H9 (cell line): Measurements from ENCODE around the gene CRABP1. TPM values are rescaled to one million over a fixed set of nuclear protein-coding genes. Genes with fewer than 3 reads are reported as not detected.
A peak's percentile ranks its signal among the peaks of the same experiment; 100 is the strongest.

ENCODE experiments used
- DNase-seq: peaks from one replicate; pipeline ENCODE4 v3.0.0-alpha.2; 2017
- H2AFZ ChIP-seq: one replicate; pipeline ENCODE4 v1.6.1; 2013; ENCODE audit warnings: mild to moderate bottlenecking, low read length, control low read depth, moderate library complexity
- H2AK5ac ChIP-seq: 2 replicates; pipeline ENCODE4 v1.6.1; 2013; ENCODE audit warnings: low read length, control low read depth, mixed read lengths; ENCODE audit not compliant: insufficient read length
- H2BK120ac ChIP-seq: one replicate; pipeline ENCODE4 v1.6.1; 2013; ENCODE audit warnings: low read depth, mild to moderate bottlenecking, low read length, control low read depth, inconsistent platforms; ENCODE audit not compliant: poor library complexity, severe bottlenecking
- H2BK12ac ChIP-seq: 2 replicates; pipeline ENCODE4 v1.6.1; 2013; ENCODE audit warnings: low read length, control low read depth, mixed read lengths, low read depth; ENCODE audit not compliant: insufficient read length
- H2BK15ac ChIP-seq: 2 replicates; pipeline ENCODE4 v1.6.1; 2013; ENCODE audit warnings: low read depth, low read length, control low read depth
- H2BK20ac ChIP-seq: one replicate; pipeline ENCODE4 v1.6.1; 2013; ENCODE audit warnings: low read depth, mild to moderate bottlenecking, low read length, control low read depth, inconsistent platforms; ENCODE audit not compliant: poor library complexity, severe bottlenecking
- H2BK5ac ChIP-seq: 2 replicates; pipeline ENCODE4 v1.6.1; 2013; ENCODE audit warnings: low read length, control low read depth, mixed read lengths; ENCODE audit not compliant: insufficient read length
- H3K14ac ChIP-seq: 2 replicates; pipeline ENCODE4 v1.6.1; 2013; ENCODE audit warnings: low read length, control low read depth; ENCODE audit not compliant: insufficient read depth
- H3K18ac ChIP-seq: 2 replicates; pipeline ENCODE4 v1.6.1; 2013; ENCODE audit warnings: low read depth, mild to moderate bottlenecking, mixed read lengths, low read length, control low read depth; ENCODE audit not compliant: insufficient read length
- H3K23ac ChIP-seq: 2 replicates; pipeline ENCODE4 v1.6.1; 2013; ENCODE audit warnings: low read length, control low read depth, mixed read lengths, low read depth; ENCODE audit not compliant: insufficient read length
- H3K23me2 ChIP-seq: 2 replicates; pipeline ENCODE4 v1.6.1; 2013; ENCODE audit warnings: low read depth, mild to moderate bottlenecking, mixed read lengths, low read length, control low read depth; ENCODE audit not compliant: insufficient read length, poor library complexity, severe bottlenecking
- H3K27ac ChIP-seq: 2 replicates; pipeline ENCODE4 v1.5.1; 2013; ENCODE audit warnings: low read length, control low read depth, mixed read lengths, low read depth; ENCODE audit not compliant: insufficient read length
- H3K27me3 ChIP-seq: 2 replicates; pipeline ENCODE4 v1.6.1; 2013; ENCODE audit warnings: low read length, control low read depth, inconsistent platforms; ENCODE audit not compliant: insufficient read depth
- H3K4ac ChIP-seq: 2 replicates; pipeline ENCODE4 v1.6.1; 2013; ENCODE audit warnings: low read depth, mild to moderate bottlenecking, control low read depth, inconsistent platforms, low read length, moderate library complexity
- H3K4me1 ChIP-seq: 2 replicates; pipeline ENCODE4 v1.6.1; 2013; ENCODE audit warnings: low read length, control low read depth, inconsistent platforms; ENCODE audit not compliant: insufficient read depth
- H3K4me2 ChIP-seq: 2 replicates; pipeline ENCODE4 v1.6.1; 2013; ENCODE audit warnings: low read length, control low read depth, mixed read lengths; ENCODE audit not compliant: insufficient read length, insufficient read depth
- H3K56ac ChIP-seq: 2 replicates; pipeline ENCODE4 v1.6.1; 2013; ENCODE audit warnings: low read depth, mild to moderate bottlenecking, mixed read lengths, low read length, control low read depth; ENCODE audit not compliant: insufficient read length
- H3K79me1 ChIP-seq: 2 replicates; pipeline ENCODE4 v1.6.1; 2013; ENCODE audit warnings: low read depth, mild to moderate bottlenecking, moderate library complexity, low read length, control low read depth, inconsistent platforms; ENCODE audit not compliant: insufficient read depth, poor library complexity, severe bottlenecking
- H3K79me2 ChIP-seq: 2 replicates; pipeline ENCODE4 v1.6.1; 2013; ENCODE audit warnings: low read length, control low read depth, inconsistent platforms; ENCODE audit not compliant: insufficient read depth
- H3K9ac ChIP-seq: 2 replicates; pipeline ENCODE4 v1.6.1; 2013; ENCODE audit warnings: low read length, control low read depth, mixed read lengths; ENCODE audit not compliant: insufficient read length; ENCODE audit errors: extremely low read depth
- H3K9me3 ChIP-seq: one replicate; pipeline ENCODE4 v1.6.1; 2013; ENCODE audit warnings: low read depth, low read length, inconsistent platforms; ENCODE audit not compliant: control insufficient read depth
- H3T11ph ChIP-seq: one replicate; pipeline ENCODE4 v1.6.1; 2013; ENCODE audit warnings: mild to moderate bottlenecking, low read length, control low read depth, inconsistent platforms
- H4K20me1 ChIP-seq: one replicate; pipeline ENCODE4 v1.6.1; 2013; ENCODE audit not compliant: control insufficient read depth, insufficient read length, insufficient read depth
- H4K5ac ChIP-seq: 2 replicates; pipeline ENCODE4 v1.6.1; 2013; ENCODE audit warnings: low read depth, mild to moderate bottlenecking, mixed read lengths, low read length, control low read depth; ENCODE audit not compliant: insufficient read length
- H4K8ac ChIP-seq: replicated peaks from 2 replicates; pipeline ENCODE4 v1.6.1; 2013; ENCODE audit warnings: low read length, control low read depth, mixed read lengths, low read depth; ENCODE audit not compliant: insufficient read length
- H4K91ac ChIP-seq: 2 replicates; pipeline ENCODE4 v1.6.1; 2013; ENCODE audit warnings: low read depth, mild to moderate bottlenecking, moderate library complexity, mixed read lengths, low read length, control low read depth; ENCODE audit not compliant: insufficient read length
- H3K27ac Mint-ChIP-seq, 3 experiments: 2 replicates in 2 of 3; 3 replicates in 1 of 3; pipeline ENCODE4 v1.8.0; 2020 to 2021; ENCODE audit warnings: mixed read lengths in 3 of 3, mild to moderate bottlenecking in 1 of 3, moderate library complexity in 1 of 3
- H3K27me3 Mint-ChIP-seq: 2 replicates; pipeline ENCODE4 v1.8.0; 2021; ENCODE audit warnings: low read depth, mild to moderate bottlenecking, moderate library complexity, mixed read lengths
- H3K36me3 Mint-ChIP-seq, 3 experiments: 2 replicates in 2 of 3; 3 replicates in 1 of 3; pipeline ENCODE4 v1.8.0; 2020 to 2021; ENCODE audit warnings: low read depth in 3 of 3, mixed read lengths in 3 of 3; ENCODE audit not compliant: insufficient read depth in 1 of 3
- H3K4me1 Mint-ChIP-seq, 2 experiments: 2 replicates each; pipeline ENCODE4 v1.8.0; 2020; ENCODE audit warnings: mixed read lengths in 2 of 2
- H3K4me3 Mint-ChIP-seq, 2 experiments: 2 replicates in 1 of 2; 3 replicates in 1 of 2; pipeline ENCODE4 v1.8.0; 2020 to 2021; ENCODE audit warnings: mild to moderate bottlenecking in 2 of 2, mixed read lengths in 2 of 2, moderate library complexity in 1 of 2
- H3K9me3 Mint-ChIP-seq, 2 experiments: 2 replicates in 1 of 2; 3 replicates in 1 of 2; pipeline ENCODE4 v1.8.0; 2020; ENCODE audit warnings: mild to moderate bottlenecking in 2 of 2, mixed read lengths in 2 of 2, moderate library complexity in 1 of 2
- WGBS: extraction: QIAGEN DNeasy Blood & Tissue Kit; methylation state at CpG from one replicate; pipeline ENCODE4 v1.1.7; 2013; ENCODE audit warnings: missing lambda C conversion rate, low lambda C conversion rate, mixed read lengths; ENCODE audit not compliant: insufficient read length; ENCODE audit errors: extremely low coverage; 5-methylcytosine and 5-hydroxymethylcytosine counted together
- total RNA-seq: library from RNA; stranded (reverse); gene quantifications from 2 replicates; pipeline ENCODE4 v1.2.1, GENCODE V29; 2021
- TF ChIP-seq, protein P1 (sequence below): fragments of 200-600 bp; sonication (generic); conservative IDR thresholded peaks from 3 replicates; pipeline ENCODE4 v1.8.0; 2021; ENCODE audit warnings: antibody characterized with exemption, mild to moderate bottlenecking

CRABP1 gene
- total RNA-seq, 1 experiment from 2014 or later = 93.1 TPM

DNA sequence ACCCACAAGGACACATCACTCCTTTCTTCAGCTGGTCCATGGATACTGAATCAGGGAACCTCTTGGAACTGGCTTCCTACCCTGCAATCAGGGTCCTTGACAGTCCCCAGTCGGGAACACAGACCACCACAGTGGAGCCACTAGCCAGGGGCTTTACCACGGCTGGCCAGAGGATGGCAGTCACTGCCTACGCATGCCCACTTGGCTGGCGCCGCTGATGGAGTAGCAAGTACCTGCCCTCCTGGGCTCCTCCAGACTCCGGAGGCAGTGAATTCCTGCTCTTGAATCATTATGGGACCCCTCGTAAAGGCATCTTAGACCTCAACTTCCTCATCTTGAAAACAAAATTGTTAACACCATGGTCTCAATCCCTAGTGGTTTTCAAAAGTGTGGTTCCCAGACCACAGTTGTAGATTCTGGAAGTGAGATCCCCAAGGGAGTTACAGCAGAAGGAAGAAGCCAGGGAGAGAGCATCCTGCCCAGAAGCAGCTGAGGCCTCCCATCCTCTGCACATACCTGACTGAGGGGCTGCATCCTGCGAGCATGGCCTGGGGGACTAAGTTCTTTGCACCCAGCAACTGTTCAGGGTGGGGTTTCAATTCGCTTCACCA lies 31.6 kb upstream of the CRABP1 start:
- H4K5ac ChIP-seq = no peak overlapping the region
- H3K79me1 ChIP-seq = no peaks in the 10 kb centered on the region
- WGBS = no CpG with 5 or more reads among the region's 9 CpGs
- no peaks in the 10 kb centered on the region for H3K79me2 ChIP-seq
- no peak overlapping the region for H2BK15ac ChIP-seq
- Mint-ChIP-seq H3K4me1 (peaks cover 19 to 40% of the 10 kb centered on the region in 2 experiments), H3K4me3 (no peak overlapping the region), H3K27me3 (peaks cover 2% of the 10 kb centered on the region), H3K9me3 (no peaks in the 10 kb centered on the region), H3K36me3 (no peaks in the 10 kb centered on the region; a peak in 1 of 7 replicates), H3K27ac (no peak overlapping the region)
- H2BK12ac ChIP-seq = no peak overlapping the region
- no peak overlapping the region for H2AK5ac ChIP-seq
- no peaks in the 10 kb centered on the region for H3K9me3 ChIP-seq
- H3K23me2 ChIP-seq = no peaks in the 10 kb centered on the region
- H3T11ph ChIP-seq = no peak overlapping the region
- TF ChIP-seq, protein P1, sequence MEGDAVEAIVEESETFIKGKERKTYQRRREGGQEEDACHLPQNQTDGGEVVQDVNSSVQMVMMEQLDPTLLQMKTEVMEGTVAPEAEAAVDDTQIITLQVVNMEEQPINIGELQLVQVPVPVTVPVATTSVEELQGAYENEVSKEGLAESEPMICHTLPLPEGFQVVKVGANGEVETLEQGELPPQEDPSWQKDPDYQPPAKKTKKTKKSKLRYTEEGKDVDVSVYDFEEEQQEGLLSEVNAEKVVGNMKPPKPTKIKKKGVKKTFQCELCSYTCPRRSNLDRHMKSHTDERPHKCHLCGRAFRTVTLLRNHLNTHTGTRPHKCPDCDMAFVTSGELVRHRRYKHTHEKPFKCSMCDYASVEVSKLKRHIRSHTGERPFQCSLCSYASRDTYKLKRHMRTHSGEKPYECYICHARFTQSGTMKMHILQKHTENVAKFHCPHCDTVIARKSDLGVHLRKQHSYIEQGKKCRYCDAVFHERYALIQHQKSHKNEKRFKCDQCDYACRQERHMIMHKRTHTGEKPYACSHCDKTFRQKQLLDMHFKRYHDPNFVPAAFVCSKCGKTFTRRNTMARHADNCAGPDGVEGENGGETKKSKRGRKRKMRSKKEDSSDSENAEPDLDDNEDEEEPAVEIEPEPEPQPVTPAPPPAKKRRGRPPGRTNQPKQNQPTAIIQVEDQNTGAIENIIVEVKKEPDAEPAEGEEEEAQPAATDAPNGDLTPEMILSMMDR = peak; percentile 99
- H3K23ac ChIP-seq = no peak overlapping the region
- peak; percentile 92 for DNase-seq
- no peak overlapping the region for H3K56ac ChIP-seq
- H3K14ac ChIP-seq = no peak overlapping the region
- no peak overlapping the region for H2AFZ ChIP-seq
- no peak overlapping the region for H3K9ac ChIP-seq
- no peak overlapping the region for H2BK120ac ChIP-seq
- H3K4ac ChIP-seq = no peak overlapping the region
- H3K27me3 ChIP-seq = no peaks in the 10 kb centered on the region
- H2BK5ac ChIP-seq = no peak overlapping the region
- no peak overlapping the region for H2BK20ac ChIP-seq
- H3K18ac ChIP-seq = no peak overlapping the region
- H4K91ac ChIP-seq = no peak overlapping the region
- no peak overlapping the region for H3K27ac ChIP-seq
- H4K20me1 ChIP-seq = no peaks in the 10 kb centered on the region
- H3K4me1 ChIP-seq = no peaks in the 10 kb centered on the region
- H3K4me2 ChIP-seq = no peak overlapping the region
- H4K8ac ChIP-seq = no peak overlapping the region
